Measurements from ENCODE around the gene SNUPN.
"Not testable (repeated sequence)": the region's sequence is repeated elsewhere in the genome, so short reads cannot be mapped to it uniquely, and the experiment has no call there.

SNUPN gene

DNA sequence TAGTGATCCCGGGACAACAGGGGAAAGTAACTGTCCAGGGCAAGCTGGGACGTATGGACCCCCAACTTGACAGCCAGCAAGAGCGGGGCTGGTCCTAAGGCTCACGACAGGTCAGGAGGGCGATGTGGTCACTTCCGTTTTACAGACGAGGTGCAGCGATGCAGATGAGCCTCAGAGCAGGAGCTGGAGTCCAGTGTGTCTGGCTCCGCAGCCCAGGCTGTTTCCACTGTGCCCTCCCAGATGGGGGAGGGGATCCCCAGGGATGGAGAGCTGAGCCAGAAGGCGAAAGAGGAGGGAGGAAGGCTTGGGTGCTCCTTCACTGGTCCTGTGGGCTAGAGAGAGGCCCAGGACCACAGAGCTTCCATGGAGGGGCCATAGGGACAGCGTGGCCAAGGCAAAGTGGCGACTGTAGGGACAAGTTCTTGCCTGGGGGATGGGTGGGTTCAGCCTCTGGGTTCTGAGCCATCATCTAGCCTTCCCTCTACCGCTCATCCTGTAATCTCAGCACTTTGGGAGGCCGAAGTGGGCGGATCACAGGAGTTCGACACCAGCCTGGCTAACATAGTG lies 27.9 kb upstream of the SNUPN start:
- no peak for DNase-seq

DNA sequence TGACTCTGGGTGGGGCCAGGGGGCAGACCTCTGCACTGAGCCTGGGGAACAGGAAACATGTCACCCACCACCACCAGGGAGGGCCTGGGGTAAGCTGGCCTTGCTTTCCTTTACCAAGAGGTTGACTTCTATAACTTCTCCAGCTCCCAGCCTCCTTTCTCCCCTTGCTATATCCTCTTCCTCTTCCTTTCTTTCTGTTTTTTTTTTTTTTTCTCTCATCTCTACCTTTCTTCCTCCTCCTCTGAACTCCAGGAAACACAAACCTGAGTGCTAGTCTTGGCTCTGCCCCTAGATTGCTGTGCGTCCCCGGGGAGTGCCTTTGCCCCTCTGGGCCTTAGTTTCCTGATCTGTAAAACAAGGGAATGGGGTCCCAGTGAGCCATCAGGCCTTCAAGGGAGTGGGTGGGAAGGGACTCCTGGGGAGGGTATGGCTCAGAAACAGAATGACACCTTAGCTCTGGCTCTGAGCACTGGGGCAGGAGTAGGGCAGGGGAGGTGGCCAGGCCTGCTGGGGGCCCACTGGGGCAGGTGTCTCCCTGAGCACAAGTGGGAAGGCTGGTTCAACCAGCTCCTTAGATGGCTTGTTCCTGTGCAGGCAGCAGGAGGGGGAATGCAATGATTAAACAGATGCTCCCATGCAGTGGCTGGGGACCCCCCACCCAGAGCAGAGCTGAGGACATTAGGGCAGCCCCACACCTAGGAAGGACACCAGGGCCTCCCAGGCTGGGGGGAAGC lies 26.5 kb upstream of the SNUPN start:
- DNase-seq = no peak

DNA sequence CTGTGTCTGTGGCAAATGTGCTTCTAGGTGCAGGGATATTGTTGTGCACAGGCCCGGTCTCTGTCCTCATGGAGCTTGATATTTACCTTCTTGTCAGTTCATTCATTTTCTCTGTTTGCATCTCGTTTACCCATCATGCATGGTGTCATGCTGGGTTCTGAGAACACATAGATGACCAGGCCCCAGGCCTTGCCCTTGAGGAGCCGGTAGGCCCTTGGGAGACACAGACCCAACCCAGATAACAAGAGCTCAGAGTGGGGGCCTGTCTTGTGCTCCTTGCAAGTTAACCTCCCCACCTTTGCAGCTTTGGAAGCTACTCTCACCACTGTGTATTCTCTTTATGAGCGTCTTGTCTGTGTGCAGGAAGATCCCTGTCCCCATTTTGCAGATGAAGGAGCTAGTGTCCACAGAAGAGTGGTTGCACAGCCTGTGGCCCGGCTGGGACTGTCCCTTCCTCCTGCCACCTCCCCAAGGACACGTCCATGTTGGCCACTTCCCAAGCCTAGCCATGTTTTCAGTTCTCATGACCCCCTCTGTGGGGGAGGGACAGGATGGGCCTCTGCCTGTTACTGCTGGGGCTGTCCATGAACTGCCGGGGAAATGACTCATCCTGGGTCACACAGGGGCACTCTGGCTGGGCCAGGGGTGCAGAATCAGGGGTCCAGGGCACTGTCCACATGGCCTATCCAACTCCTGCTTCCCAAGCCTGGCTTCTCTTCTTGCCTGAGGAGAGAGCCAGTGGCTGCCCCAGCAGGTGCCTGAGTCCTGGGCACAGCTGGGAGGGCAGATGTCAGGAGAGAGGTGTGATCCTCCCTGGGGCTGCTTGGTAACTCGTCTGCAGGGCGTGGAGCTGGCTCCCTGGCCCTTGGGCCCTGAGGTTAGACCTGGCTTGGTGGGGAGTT lies 25.6 kb upstream of the SNUPN start:
- DNase-seq = no peak

DNA sequence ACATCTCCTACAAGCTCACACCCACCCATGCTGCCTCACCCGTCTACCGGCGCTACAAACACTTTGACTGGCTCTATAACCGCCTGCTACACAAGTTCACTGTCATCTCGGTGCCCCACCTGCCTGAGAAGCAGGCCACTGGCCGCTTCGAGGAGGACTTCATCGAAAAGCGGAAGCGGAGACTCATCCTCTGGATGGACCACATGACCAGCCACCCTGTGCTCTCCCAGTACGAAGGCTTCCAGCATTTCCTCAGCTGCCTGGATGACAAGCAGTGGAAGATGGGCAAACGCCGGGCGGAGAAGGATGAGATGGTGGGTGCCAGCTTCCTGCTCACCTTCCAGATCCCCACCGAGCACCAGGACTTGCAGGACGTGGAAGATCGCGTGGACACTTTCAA lies 24.3 kb upstream of the SNUPN start:
- no peak for DNase-seq

DNA sequence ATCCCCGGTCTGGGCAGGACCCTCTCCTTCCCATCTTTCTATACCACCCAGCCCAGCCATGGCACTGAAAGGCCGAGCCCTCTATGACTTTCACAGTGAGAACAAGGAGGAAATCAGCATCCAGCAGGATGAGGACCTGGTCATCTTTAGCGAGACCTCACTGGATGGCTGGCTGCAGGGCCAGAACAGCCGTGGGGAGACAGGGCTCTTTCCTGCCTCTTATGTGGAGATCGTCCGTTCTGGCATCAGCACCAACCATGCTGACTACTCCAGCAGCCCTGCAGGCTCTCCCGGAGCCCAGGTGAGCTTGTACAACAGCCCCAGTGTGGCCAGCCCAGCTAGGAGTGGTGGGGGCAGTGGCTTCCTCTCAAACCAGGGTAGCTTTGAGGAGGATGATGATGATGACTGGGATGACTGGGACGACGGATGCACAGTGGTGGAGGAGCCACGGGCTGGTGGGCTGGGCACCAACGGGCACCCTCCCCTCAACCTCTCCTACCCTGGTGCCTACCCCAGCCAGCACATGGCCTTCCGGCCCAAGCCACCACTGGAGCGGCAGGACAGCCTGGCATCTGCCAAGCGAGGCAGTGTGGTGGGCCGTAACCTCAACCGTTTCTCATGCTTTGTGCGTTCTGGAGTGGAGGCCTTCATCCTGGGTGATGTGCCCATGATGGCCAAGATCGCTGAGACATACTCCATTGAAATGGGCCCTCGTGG lies 23.7 kb upstream of the SNUPN start:
- DNase-seq = no peak

DNA sequence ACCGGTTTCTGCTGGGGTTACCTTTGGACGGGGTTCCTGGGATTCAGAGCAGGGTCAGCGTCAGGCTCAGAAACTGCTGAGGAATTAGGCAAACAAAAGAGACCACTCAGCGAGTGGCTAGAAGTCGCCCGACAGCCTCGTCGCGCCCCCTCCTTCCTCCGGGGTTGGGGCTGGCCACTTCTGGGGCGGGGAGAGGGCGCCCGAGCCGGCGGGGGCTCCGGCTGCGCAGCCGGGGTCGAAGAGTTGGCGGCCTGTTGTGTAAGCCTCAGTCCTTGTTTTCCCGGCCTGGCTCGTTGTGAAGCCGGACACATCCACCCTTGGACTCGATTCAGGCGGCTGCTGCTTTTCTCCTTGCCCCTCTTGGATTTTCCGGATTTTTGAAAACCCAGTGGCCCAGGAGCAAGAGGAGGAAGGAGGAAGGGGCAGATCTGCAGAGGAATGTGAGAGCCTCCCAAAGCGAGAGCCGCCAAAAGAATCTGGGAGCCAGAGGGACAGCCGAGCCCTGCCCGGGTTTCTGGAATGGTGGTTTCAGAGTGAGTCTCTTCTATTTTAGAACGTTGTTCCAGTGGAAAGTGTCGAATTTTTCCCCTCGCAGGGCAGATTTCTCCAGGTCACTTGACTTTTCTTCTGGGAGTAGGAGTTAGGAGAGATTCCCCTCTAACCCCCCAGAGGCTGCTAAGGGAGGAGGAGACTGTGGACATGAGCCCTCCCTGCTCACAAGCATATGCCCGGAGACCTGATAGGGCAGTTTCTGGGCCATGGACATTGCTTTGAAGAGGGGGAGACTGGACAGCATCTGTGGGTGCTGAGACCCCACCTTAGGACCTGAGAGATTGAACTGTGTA lies 22.9 kb upstream of the SNUPN start:
- DNase-seq = no peak

DNA sequence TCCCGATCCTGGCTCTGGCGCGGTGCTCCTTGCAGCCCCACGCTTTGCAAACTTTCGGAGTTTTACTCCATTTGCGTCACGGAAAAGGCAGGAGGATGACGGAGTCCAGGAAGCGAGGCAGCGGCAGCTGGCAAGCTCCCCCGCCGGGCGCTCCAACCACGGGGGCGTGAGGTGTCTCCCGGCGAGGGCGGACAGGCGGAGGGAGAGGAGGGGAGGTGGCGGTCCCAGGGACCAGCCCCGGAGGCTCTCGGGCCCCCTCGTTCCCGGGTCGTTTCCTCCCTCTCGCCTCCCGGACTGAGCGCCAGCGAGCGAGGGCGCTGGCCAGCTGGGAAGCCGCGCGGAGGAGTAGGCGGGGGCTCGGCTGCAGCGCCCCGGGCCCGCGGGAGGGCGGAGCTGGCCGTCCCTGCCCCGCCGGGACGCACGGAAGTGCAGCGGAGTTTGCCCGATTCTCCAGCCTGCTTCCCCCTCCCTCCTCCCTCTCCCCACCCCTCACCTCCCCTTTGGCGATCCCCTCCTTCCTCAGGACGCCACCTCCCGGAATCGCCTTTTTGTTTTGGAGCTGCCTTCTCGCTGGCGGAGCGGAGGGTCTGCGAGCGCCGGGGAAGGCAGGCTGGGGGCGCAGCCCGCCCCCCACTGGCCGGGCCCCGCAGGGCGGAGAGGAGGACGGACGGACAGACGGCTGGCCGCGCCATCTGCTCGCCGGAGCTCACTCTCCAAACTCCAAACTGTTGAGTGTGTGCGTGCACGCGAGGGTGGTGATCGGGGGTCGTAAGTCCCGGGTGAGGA lies 22.0 kb upstream of the SNUPN start, which contains the start of gene SNX33:
SNX33 (plus strand) TSS at position 543 of the 786 bp plus-strand sequence. CDS start 1,191 bp downstream, outside the sequence.
- DNase-seq = peak; percentile 54

DNA sequence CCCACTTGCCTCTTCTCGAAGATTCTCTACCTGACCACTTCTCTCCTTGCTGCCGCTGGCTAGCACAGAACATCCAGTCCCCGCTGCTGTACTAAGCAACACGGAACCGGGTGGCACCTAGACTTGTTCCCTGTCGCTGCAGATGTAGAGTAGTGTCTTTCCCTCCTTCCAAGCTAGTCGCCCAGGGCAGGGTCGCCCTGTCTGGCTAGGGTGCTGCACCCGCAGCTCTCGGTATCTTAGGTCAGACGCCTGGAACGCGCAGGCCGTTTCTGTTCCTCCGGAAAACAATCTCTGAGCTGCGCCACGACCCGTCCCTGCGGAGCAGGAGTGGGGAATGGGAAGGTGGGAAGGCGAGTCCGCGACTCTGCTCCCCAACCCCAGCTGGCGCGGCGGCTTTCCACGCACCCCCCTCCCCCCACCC lies 21.4 kb upstream of the SNUPN start:
- DNase-seq = no peak

DNA sequence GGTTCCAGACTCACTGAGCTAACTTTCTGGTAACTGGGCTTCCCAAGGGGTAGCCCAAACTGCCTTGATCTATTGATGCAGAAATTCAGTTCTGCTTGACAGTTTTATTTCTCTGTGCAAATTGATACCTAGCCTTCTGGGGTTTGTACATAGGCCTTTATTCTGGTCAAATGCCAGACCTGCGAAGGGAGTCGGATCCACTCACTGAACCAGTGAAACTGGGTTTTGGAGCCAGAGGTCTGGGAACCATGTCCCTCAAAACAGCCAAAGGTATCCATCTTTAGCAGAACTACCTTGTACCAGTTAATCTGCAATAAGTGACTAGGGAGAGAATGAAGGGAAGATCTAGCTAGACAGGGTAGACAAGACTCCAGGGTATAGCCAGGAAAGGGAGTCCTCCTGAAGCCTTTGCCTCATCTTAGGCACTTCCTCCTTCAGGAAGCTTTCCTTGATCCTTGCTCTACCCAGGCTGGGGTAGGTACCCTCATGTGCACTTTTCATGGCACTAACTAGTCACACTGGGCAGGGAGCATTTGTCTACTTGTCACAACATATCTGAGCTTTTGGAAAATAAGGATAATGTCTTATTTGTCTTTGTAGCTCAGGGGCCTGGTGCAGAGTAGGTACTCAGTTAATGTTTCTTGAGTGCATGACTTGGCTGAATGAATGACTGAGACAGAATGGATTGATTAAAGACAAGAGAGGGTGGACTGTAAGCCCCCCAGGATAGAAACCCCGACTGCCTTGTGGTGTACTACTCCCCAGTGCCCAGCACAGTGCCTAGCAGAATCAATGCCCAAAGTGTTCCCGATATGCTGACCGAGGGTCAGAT lies 20.8 kb upstream of the SNUPN start:
- DNase-seq = no peak

DNA sequence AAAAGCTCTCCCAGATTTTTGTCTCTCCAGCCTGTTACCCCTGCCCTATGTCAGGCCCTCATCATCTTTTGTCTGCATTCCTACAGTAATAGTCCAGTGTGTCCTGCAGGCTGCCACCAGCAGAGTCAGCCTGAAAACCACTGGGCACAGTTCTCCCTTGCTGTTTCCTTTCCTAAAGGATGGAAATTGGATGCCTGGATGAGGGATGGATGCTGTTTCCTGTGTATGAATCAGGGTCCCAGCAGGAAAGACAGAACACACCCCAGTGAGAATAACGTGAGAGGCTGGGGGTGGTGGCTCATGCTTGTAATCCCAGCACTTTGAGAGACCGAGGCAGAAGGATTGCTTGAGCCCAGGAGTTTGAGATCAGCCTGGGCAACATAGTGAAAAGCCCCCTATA lies 18.9 kb upstream of the SNUPN start:
- DNase-seq = no peak

DNA sequence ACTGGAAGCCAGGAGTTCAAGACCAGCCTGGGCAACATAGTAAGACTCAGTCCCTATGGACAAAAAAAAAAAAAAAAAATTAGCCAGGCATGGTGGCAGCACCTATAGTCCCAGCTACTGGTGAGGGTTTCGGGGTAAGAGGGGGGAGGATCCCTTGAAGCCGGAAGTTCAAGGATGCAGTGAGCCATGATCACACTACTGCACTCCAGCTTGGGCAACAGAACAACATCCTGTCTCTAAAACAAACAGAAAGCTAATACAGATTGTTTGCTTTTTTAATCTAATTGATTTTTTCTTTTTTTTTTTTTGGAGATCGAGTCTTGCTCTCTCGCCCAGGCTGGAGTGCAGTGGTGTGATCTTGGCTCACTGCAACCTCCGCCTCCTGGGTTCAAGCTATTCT lies 16.1 kb upstream of the SNUPN start:
- no peak for DNase-seq

DNA sequence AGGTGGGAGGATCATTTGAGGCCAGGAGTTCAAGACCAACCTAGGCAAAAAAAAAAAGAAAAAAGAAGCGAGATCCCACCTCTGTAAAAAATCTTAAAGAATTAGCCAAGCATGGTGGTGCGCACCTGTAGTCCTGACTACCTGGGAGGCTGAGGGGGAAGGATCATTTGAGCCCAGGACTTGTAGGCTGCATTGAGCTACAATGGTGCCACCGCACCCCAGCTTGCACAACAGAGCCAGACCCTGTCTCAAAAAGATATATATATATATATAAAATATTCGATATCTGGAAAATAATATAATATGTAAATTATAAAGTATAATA lies 15.6 kb upstream of the SNUPN start:
- DNase-seq = no peak

DNA sequence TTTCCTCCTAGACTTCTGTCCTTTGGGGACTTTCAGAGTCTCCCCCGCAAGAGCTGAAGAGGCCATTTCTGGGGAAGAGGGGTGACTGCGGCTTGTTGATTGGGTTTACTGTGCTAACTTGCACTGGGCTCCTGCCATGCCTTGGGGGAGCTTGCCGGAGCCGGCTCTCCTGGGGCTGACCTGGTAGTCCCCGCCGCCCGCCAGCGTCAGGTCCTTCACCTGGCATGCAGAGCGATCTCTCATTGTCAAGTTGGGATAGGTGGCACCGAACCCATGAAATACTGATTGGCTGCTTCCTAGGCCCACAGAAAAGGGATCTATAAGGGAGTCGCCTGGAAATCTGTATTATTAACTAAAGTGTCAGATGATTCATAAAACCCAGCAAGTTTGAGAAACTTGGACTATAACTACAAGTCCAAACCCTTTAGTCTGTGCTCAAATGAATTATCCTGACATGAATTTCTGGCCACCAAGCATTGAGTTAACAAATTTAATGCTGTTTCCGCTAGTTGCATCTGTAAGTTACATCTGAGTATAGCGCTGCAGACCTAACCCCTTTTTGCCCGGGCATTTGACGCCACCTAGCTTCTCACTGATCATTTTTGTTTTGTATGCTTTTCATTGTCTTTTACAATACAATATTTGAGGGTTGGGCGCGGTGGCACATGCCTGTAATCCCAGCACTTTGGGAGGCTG lies 15.1 kb upstream of the SNUPN start:
- DNase-seq = peak; percentile 40

DNA sequence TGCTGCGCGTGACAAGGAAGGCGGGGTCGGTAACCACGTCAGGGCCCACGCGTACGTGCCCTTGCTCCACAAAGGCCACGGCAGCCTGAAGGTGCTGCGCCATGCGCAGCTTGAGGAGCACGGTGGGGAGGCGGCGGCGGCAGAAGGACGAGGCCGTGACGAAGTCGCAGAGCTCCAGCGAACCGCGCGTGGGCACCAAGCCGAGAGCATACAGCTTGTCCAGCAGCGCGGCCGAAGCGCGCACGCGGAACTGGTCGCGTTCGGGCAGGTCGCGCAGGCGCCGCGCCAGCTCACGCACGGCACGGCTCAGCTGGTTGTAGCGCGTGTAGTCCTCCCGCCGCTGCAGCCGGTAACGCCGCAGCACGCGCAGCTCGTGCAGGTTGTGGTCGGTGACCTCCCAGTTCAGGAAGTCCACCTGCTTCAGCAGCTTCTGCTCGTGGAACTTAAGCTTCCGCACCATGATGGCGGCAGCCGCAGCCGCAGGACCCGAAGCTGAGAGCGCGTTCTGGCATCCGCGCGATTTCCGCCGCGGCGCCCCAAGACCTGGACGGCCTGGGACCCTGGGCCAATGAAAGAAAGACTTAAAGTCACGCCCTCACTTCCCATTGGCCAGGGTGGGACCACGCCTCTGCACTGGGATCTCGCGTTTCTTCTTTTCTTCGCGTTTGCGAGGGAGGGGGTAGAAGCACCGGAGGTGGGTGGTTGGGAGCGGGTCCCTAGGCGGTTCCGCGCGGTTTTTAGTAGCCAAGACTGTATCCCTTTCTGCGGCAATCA lies 14.4 kb upstream of the SNUPN start, which contains the start of gene IMP3:
IMP3 (minus strand) TSS at position 516 of the 774 bp plus-strand sequence; CDS start at position 460, 56 bp downstream.
- peak; percentile 86 for DNase-seq

DNA sequence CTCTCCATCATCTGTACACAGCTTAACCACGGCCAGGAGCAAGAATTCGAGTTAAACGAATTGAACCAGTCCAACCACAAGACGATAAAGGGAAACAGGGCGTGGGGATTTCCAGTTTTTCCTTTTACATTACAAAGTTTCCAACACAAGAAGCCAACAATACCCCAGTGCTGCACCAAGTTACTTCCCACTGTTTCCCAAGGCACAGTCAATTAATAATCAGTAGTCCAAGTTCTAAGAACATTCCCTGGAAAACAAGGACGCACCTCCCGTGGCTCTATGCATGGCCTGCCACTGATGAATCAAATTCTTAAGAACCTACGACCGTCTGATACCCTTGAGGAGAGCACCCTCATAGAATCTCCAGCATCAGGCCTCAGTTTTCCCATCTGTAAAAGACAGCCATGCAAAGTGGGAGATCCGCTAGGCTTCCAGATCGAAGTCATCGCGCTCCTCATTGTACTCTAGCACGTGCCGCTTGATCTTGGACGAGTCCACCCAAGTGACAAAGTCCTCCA lies 13.7 kb upstream of the SNUPN start:
- no peak for DNase-seq

DNA sequence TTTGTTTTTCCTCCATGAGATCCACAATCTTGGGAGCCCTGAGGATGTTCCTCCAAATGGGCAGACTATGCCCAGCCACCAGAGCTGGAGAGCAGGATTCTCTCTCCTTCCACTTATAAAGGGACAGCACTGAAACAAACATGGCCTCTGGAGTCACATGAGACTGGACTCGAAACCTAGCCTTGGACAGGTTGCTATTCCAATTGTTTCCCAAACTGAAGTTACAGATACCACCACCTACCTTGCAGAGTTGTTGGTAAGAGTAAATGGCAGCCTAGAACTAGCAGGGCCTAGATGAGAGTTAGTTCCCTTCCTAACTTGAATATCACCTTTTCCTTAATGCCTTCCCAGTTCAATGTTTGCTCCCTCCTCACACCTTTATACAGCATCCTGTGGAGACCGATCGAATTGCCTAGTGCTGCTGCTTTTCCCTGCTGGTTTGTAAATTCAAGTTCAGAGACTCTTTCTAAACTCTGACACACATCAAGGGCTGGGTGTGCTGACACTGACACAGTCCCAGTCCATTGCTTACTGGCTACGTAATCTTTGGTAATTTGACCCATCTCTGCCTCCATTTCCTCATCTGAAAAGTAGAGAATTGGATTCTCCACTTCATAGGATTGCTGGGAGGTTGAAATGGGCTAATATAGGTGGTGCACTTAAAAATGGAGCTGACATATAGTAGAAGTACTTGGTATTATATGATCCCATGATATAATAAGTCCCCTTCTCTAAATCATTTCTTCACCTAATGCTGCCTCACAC lies 11.9 kb upstream of the SNUPN start:
- no peak for DNase-seq

DNA sequence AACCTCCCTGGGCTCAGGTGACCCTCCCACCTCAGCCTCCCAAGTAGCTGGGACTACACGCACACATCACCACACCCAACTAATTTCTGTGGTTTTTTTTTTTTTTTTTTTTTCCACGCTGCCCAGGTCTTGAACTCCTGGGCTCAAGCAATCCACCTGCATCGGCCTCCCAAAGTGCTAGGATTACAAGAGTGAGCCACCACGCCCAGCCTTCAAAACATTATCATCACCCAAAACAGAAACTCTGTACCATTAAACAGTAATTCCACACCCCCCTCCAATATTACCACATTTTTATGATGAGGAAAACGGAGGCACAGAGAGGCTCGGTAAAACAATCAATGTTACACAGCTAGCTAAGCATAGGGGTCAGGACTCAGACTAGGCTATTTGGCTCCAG lies 10.5 kb upstream of the SNUPN start:
- no peak for DNase-seq

DNA sequence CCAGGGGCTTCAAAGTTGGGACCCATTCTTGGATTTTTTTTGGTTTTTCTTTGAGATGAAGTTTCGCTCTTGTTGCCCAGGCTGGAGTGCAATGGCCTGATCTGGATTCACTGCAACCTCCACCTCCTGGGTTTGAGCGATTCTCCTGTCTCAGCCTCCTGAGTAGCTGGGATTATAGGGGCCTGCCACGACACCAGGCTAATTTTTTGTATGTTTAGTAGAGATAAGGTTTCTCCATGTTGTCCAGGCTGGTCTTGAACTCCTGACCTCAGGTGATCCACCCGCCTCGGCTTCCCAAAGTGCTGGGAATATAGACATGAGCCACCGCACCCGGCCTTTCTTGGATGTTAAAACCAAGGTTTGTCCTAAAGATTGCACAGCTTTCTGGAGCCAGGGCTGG lies 8.4 kb upstream of the SNUPN start:
- DNase-seq = not testable (repeated sequence)
